PC-3 (cell line): Measurements from ENCODE around the gene HNRNPC.

Source experiments
- EZH2 ChIP-seq: fragments of 300-600 bp; sonication (generic); IDR thresholded peaks from one replicate; pipeline ENCODE4 v1.6.1; 2017; ENCODE audit warnings: antibody characterized with exemption, mild to moderate bottlenecking, low read length; ENCODE audit not compliant: unreplicated experiment
- EZH2phosphoT487 ChIP-seq: fragments of 300-600 bp; sonication (generic); IDR thresholded peaks from 2 replicates; pipeline ENCODE4 v1.6.1; 2018; ENCODE audit warnings: mild to moderate bottlenecking, antibody characterized with exemption, low read length, borderline replicate concordance
- TF ChIP-seq, protein P1 (sequence below): fragments of 300-600 bp; sonication (generic); conservative IDR thresholded peaks from 2 replicates; pipeline ENCODE4 v1.5.1; 2017; ENCODE audit warnings: antibody characterized with exemption, low read depth, mild to moderate bottlenecking, low read length

GRCh38 chr14:21205678-21206581, 63.3 kb downstream of the HNRNPC start:
- TF ChIP-seq, protein P1, sequence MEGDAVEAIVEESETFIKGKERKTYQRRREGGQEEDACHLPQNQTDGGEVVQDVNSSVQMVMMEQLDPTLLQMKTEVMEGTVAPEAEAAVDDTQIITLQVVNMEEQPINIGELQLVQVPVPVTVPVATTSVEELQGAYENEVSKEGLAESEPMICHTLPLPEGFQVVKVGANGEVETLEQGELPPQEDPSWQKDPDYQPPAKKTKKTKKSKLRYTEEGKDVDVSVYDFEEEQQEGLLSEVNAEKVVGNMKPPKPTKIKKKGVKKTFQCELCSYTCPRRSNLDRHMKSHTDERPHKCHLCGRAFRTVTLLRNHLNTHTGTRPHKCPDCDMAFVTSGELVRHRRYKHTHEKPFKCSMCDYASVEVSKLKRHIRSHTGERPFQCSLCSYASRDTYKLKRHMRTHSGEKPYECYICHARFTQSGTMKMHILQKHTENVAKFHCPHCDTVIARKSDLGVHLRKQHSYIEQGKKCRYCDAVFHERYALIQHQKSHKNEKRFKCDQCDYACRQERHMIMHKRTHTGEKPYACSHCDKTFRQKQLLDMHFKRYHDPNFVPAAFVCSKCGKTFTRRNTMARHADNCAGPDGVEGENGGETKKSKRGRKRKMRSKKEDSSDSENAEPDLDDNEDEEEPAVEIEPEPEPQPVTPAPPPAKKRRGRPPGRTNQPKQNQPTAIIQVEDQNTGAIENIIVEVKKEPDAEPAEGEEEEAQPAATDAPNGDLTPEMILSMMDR, result no peak
- TF ChIP-seq EZH2 (no peak), EZH2phosphoT487 (no peak)
